ENCODE data around the gene RBM10. TPM values are rescaled to one million over a fixed set of nuclear protein-coding genes. Genes with fewer than 3 reads are reported as not detected.

RBM10 gene
- total RNA-seq, 1 experiment from 2014 or later = 56.9 TPM

GRCh38 chrX:47178337-47178736 is 33.3 kb downstream of the RBM10 start:
- Histone ChIP-seq H3K4me3 (replicated peaks in 1 of 2; ENCODE audit: low read depth in 1 of 2, low read length in 2 of 2) (no peak overlapping the region), H3K79me2 (ENCODE audit: insufficient read depth, low read length) (no peaks in the 10 kb centered on the region), H3K4me1 (ENCODE audit: control insufficient read depth in 1 of 2, insufficient read depth in 2 of 2, low read length in 2 of 2) (no peaks in the 10 kb centered on the region), H2AFZ (ENCODE audit: low read depth, low read length, poor library complexity, severe bottlenecking) (no peak overlapping the region), H3K27me3 (ENCODE audit: insufficient read depth, low read length) (no peaks in the 10 kb centered on the region), H3K4me2 (ENCODE audit: low read length) (no peak overlapping the region), H4K20me1 (ENCODE audit: insufficient read depth) (no peaks in the 10 kb centered on the region), H3K9ac (ENCODE audit: low read length) (no peak overlapping the region), H3K36me3 (ENCODE audit: control insufficient read depth in 1 of 2, insufficient read depth in 2 of 2, low read length in 2 of 2) (no peaks in the 10 kb centered on the region; a peak in 1 of 4 replicates), H3K27ac (ENCODE audit: low read depth, low read length) (no peak overlapping the region), H3K9me2 (ENCODE audit: insufficient read depth) (no peaks in the 10 kb centered on the region), H3K9me3 (ENCODE audit: control insufficient read depth in 1 of 2, insufficient read depth in 1 of 2, low read depth in 1 of 2, low read length in 2 of 2) (no peaks in the 10 kb centered on the region)
- DNase-seq (ENCODE audit: low read depth, low spot score) = no peak
- ChIA-PET POLR2A (no interaction called here), CTCF (no interaction called here), RAD21 (ENCODE audit: low non-redundant PET in 1 of 2, low total read pairs in 2 of 2, uncharacterized antibody in 2 of 2, unreplicated experiment in 2 of 2) (no interaction called here)
- BruUV-seq (replicated peaks) = no TSS peak
- TF ChIP-seq RAD21 (IDR thresholded peaks at IDR 0.05; ENCODE audit: low read depth) (no peak), EZH2phosphoT487 (IDR thresholded peaks at IDR 0.05; ENCODE audit: borderline replicate concordance) (no peak), CEBPB (IDR thresholded peaks at IDR 0.05; ENCODE audit: low read depth) (no peak), SP1 (IDR thresholded peaks at IDR 0.05; ENCODE audit: low read depth) (no peak), EGR1 (IDR thresholded peaks at IDR 0.05; ENCODE audit: low read depth) (no peak), TCF7L2 (IDR thresholded peaks at IDR 0.05; ENCODE audit: borderline replicate concordance, extremely low read depth, insufficient read depth, insufficient read length) (no peak), SIN3A (IDR thresholded peaks at IDR 0.05; ENCODE audit: low read depth) (no peak), EZH2 (IDR thresholded peaks at IDR 0.05) (no peak), ZFX (IDR thresholded peaks at IDR 0.05) (no peak), CBX3 (IDR thresholded peaks at IDR 0.05; ENCODE audit: low read depth) (no peak), ATF3 (IDR thresholded peaks at IDR 0.05) (no peak), REST (IDR thresholded peaks at IDR 0.05; ENCODE audit: low read depth) (no peak), POLR2A (IDR thresholded peaks at IDR 0.05; ENCODE audit: borderline replicate concordance, extremely low read depth, insufficient read depth, insufficient read length) (no peak), YY1 (IDR thresholded peaks at IDR 0.05; ENCODE audit: extremely low read depth, insufficient replicate concordance, low read depth, low read length) (no peak)
- TF ChIP-seq, protein P1, sequence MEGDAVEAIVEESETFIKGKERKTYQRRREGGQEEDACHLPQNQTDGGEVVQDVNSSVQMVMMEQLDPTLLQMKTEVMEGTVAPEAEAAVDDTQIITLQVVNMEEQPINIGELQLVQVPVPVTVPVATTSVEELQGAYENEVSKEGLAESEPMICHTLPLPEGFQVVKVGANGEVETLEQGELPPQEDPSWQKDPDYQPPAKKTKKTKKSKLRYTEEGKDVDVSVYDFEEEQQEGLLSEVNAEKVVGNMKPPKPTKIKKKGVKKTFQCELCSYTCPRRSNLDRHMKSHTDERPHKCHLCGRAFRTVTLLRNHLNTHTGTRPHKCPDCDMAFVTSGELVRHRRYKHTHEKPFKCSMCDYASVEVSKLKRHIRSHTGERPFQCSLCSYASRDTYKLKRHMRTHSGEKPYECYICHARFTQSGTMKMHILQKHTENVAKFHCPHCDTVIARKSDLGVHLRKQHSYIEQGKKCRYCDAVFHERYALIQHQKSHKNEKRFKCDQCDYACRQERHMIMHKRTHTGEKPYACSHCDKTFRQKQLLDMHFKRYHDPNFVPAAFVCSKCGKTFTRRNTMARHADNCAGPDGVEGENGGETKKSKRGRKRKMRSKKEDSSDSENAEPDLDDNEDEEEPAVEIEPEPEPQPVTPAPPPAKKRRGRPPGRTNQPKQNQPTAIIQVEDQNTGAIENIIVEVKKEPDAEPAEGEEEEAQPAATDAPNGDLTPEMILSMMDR (IDR thresholded peaks at IDR 0.05 in 2 of 3, conservative IDR thresholded peaks at IDR 0.05 in 1 of 3; ENCODE audit: borderline replicate concordance in 1 of 3, insufficient read depth in 1 of 3, low read depth in 2 of 3, low read length in 2 of 3) = no peak
- intact Hi-C loops (cut with micrococcal nuclease) = no loop called here
- no peak for ATAC-seq
